Measurements from ENCODE around the gene NSUN2.
"Not testable (repeated sequence)": the region's sequence is repeated elsewhere in the genome, so short reads cannot be mapped to it uniquely, and the experiment has no call there.

NSUN2 gene

GRCh38 chr5:6573651-6574101 is 59.2 kb downstream of the NSUN2 start:
- Histone ChIP-seq H3K27me3 (ENCODE audit: low read depth, low read length) (no peaks in the 10 kb centered on the region), H3K4me3 (ENCODE audit: low read length) (no peak overlapping the region), H3K9ac (ENCODE audit: low read length) (no peak overlapping the region)

GRCh38 chr5:6572825-6573380 is 59.9 kb downstream of the NSUN2 start:
- Histone ChIP-seq H4K20me1 (ENCODE audit: insufficient read depth, low read length) (no peaks in the 10 kb centered on the region), H3K4me1 (ENCODE audit: low read length) (no peaks in the 10 kb centered on the region), H3K9me3 (ENCODE audit: insufficient read depth, low read length) (no peaks in the 10 kb centered on the region), H3K79me2 (ENCODE audit: low read length) (no peaks in the 10 kb centered on the region), H3K9ac (ENCODE audit: low read length) (no peak overlapping the region), H3K27ac (ENCODE audit: low read length) (no peak overlapping the region), H3K4me2 (ENCODE audit: low read length) (no peak overlapping the region), H3K4me3 (ENCODE audit: low read length) (no peak overlapping the region), H3K27me3 (ENCODE audit: low read depth, low read length) (no peaks in the 10 kb centered on the region), H2AFZ (ENCODE audit: low read depth, low read length) (no peak overlapping the region), H3K36me3 (replicated peaks; ENCODE audit: low read depth, low read length) (no peaks in the 10 kb centered on the region)
- TF ChIP-seq EZH2phosphoT487 (IDR thresholded peaks at IDR 0.05; ENCODE audit: low read depth) (no peak), CTCF (IDR thresholded peaks at IDR 0.05; ENCODE audit: low read depth, low read length) (no peak)

More at GRCh38 chr5:6573651-6574101, 59.2 kb downstream of the NSUN2 start:
- no peak overlapping the region for H3K4me2 ChIP-seq (ENCODE audit: low read length)
- no peaks in the 10 kb centered on the region for H3K9me3 ChIP-seq (ENCODE audit: insufficient read depth, low read length)
- H3K4me1 ChIP-seq (ENCODE audit: low read length): no peaks in the 10 kb centered on the region
- H3K27ac ChIP-seq (ENCODE audit: low read length): no peak overlapping the region
- no peaks in the 10 kb centered on the region for H3K36me3 ChIP-seq (replicated peaks; ENCODE audit: low read depth, low read length)
- TF ChIP-seq CTCF (IDR thresholded peaks at IDR 0.05; ENCODE audit: low read depth, low read length): no peak
- no peak for TF ChIP-seq EZH2phosphoT487 (IDR thresholded peaks at IDR 0.05; ENCODE audit: low read depth)
- no peaks in the 10 kb centered on the region for H3K79me2 ChIP-seq (ENCODE audit: low read length)
- no peaks in the 10 kb centered on the region for H4K20me1 ChIP-seq (ENCODE audit: insufficient read depth, low read length)
- no peak overlapping the region for H2AFZ ChIP-seq (ENCODE audit: low read depth, low read length)

- Histone ChIP-seq H3K36me3 (replicated peaks; ENCODE audit: low read depth, low read length) (no peaks in the 10 kb centered on the region), H3K4me2 (ENCODE audit: low read length) (no peak overlapping the region), H2AFZ (ENCODE audit: low read depth, low read length) (no peak overlapping the region), H3K4me3 (ENCODE audit: low read length) (no peak overlapping the region), H3K9me3 (ENCODE audit: insufficient read depth, low read length) (no peaks in the 10 kb centered on the region), H3K4me1 (ENCODE audit: low read length) (no peaks in the 10 kb centered on the region), H3K79me2 (ENCODE audit: low read length) (no peaks in the 10 kb centered on the region), H3K9ac (ENCODE audit: low read length) (no peak overlapping the region), H4K20me1 (ENCODE audit: insufficient read depth, low read length) (no peaks in the 10 kb centered on the region), H3K27me3 (ENCODE audit: low read depth, low read length) (no peaks in the 10 kb centered on the region), H3K27ac (ENCODE audit: low read length) (no peak overlapping the region)
- TF ChIP-seq EZH2phosphoT487 (IDR thresholded peaks at IDR 0.05; ENCODE audit: low read depth) (no peak), CTCF (IDR thresholded peaks at IDR 0.05; ENCODE audit: low read depth, low read length) (no peak)
These were observed 60.6 kb downstream of the NSUN2 start for GRCh38 chr5:6572086-6572824.

- not testable (repeated sequence) for H3K27me3 ChIP-seq (ENCODE audit: low read depth, low read length); H3K9ac ChIP-seq (ENCODE audit: low read length); H3K36me3 ChIP-seq (replicated peaks; ENCODE audit: low read depth, low read length); H3K4me3 ChIP-seq (ENCODE audit: low read length); H2AFZ ChIP-seq (ENCODE audit: low read depth, low read length); H3K4me1 ChIP-seq (ENCODE audit: low read length); H3K27ac ChIP-seq (ENCODE audit: low read length); H3K4me2 ChIP-seq (ENCODE audit: low read length); H3K9me3 ChIP-seq (ENCODE audit: insufficient read depth, low read length); H4K20me1 ChIP-seq (ENCODE audit: insufficient read depth, low read length); H3K79me2 ChIP-seq (ENCODE audit: low read length)
These were observed 61.2 kb downstream of the NSUN2 start for GRCh38 chr5:6571607-6572006.

All from OCI-LY3 (cell line).